Panc1 (cell line): ENCODE results near the gene SH3BP4. TPM values are rescaled to one million over a fixed set of nuclear protein-coding genes. Genes with fewer than 3 reads are reported as not detected.

Experiments
- ATAC-seq: fragments of 200-7000 bp; cut with Tn5 transposase; 2 replicates; pipeline ENCODE4 v1.9.1; 2020; ENCODE audit warnings: mild to moderate bottlenecking, moderate library complexity
- BruUV-seq: library from RNA; stranded (reverse); fragments of 400-500 nt; replicated peaks from 2 replicates; lab custom pipeline; 2021; lab: Mats Ljungman, UMichigan
- CTCF ChIA-PET: fragments of 300-600 bp; sonication (Branson Sonifier 250); formaldehyde crosslinking; loops from one replicate; lab custom pipeline; 2022; ENCODE audit warnings: antibody characterized with exemption; lab: Charles Lee
- POLR2A ChIA-PET: fragments of 300-600 bp; sonication (Branson Sonifier 250); formaldehyde crosslinking; loops from one replicate; lab custom pipeline; 2022; ENCODE audit warnings: antibody characterized with exemption; lab: Charles Lee
- DNase-seq: peaks from one replicate; pipeline ENCODE4 v3.0.0-alpha.2; 2010; ENCODE audit warnings: low read depth, low spot score
- H3K27ac ChIP-seq: 2 replicates; pipeline ENCODE4 v1.5.1; 2011; ENCODE audit warnings: mild to moderate bottlenecking, low read length, inconsistent platforms
- H3K27me3 ChIP-seq: fragments of 200-500 bp; sonication (Bioruptor generic); 2 replicates; pipeline ENCODE4 v1.6.0; 2014; ENCODE audit warnings: low read length, inconsistent platforms; ENCODE audit not compliant: control insufficient read depth, insufficient read depth
- H3K36me3 ChIP-seq: fragments of 200-500 bp; sonication (Bioruptor generic); 2 replicates; pipeline ENCODE4 v1.5.1; 2014; ENCODE audit warnings: inconsistent platforms, mild to moderate bottlenecking, low read length, moderate library complexity; ENCODE audit not compliant: control insufficient read depth, insufficient read depth
- H3K4me1 ChIP-seq: 2 replicates; pipeline ENCODE4 v1.5.1; 2011; ENCODE audit warnings: inconsistent platforms, mild to moderate bottlenecking, low read length, moderate library complexity; ENCODE audit not compliant: control insufficient read depth, insufficient read depth
- H3K4me3 ChIP-seq, 2 experiments: 2 replicates each; pipeline ENCODE4 v1.5.1; 2011 to 2012; ENCODE audit warnings: low read depth in 2 of 2, low read length in 2 of 2, mild to moderate bottlenecking in 2 of 2, inconsistent platforms in 1 of 2, moderate library complexity in 1 of 2
- H3K9me3 ChIP-seq: fragments of 200-500 bp; sonication (Bioruptor generic); 2 replicates; pipeline ENCODE4 v1.5.1; 2014; ENCODE audit warnings: low read depth, mild to moderate bottlenecking, inconsistent platforms, low read length, moderate library complexity; ENCODE audit not compliant: control insufficient read depth, insufficient read depth
- CTCF ChIP-seq: fragments of 450-650 bp; IDR thresholded peaks from 2 replicates; pipeline ENCODE4 v1.5.1; 2017; ENCODE audit warnings: mild to moderate bottlenecking
- POLR2AphosphoS5 ChIP-seq: IDR thresholded peaks from 2 replicates; pipeline ENCODE4 v1.6.1; 2012; ENCODE audit warnings: mild to moderate bottlenecking, low read depth, low read length, moderate library complexity
- REST ChIP-seq, 2 experiments: IDR thresholded peaks; 2 replicates each; pipeline ENCODE4 v1.6.1; 2011 to 2012; ENCODE audit warnings: low read depth in 2 of 2, control low read depth in 1 of 2, low read length in 1 of 2, mild to moderate bottlenecking in 1 of 2, moderate library complexity in 1 of 2; ENCODE audit not compliant: insufficient read depth in 1 of 2
- SIN3A ChIP-seq: IDR thresholded peaks from 2 replicates; pipeline ENCODE4 v1.6.1; 2012; ENCODE audit warnings: low read depth, mild to moderate bottlenecking, low read length, moderate library complexity, borderline replicate concordance; ENCODE audit not compliant: insufficient read depth
- TCF7L2 ChIP-seq: IDR thresholded peaks from 2 replicates; pipeline ENCODE4 v1.6.1; 2011; ENCODE audit warnings: mild to moderate bottlenecking, low read depth, low read length, inconsistent platforms
- in situ Hi-C: cut with HindIII; loops from 2 replicates; pipeline ENCODE4 v1.10.0; 2016; ENCODE audit warnings: low sequenced_read_pairs, low pct_unique_long_range_greater_than_20kb
- intact Hi-C: fragments of 100-400 bp; cut with micrococcal nuclease; formaldehyde crosslinking; loops from one replicate; pipeline ENCODE4 v1.10.0; 2022; ENCODE audit not compliant: unreplicated experiment
- total RNA-seq: library from RNA; stranded (reverse); gene quantifications from one replicate; pipeline ENCODE4 v1.2.1, GENCODE V29; 2021; ENCODE audit not compliant: unreplicated experiment

The SH3BP4 gene
- total RNA-seq, 1 experiment from 2014 or later = 133 TPM

GRCh38 chr2:235084424-235084823, 132.6 kb downstream of the SH3BP4 start:
- in situ Hi-C loops = no loop called here
- H3K4me3 ChIP-seq = no peak overlapping the region
- H3K4me1 ChIP-seq = no peaks in the 10 kb centered on the region; the same call in 1 of the 2 replicates
- H3K36me3 ChIP-seq = no peaks in the 10 kb centered on the region
- no peaks in the 10 kb centered on the region for H3K9me3 ChIP-seq
- ATAC-seq (no peak), DNase-seq (no peak)
- H3K27me3 ChIP-seq = no peaks in the 10 kb centered on the region
- no peak overlapping the region for H3K27ac ChIP-seq
- TF ChIP-seq TCF7L2 (no peak), SIN3A (no peak), POLR2AphosphoS5 (no peak), CTCF (no peak), REST (IDR thresholded peaks at IDR 0.05; ENCODE audit: insufficient read depth in 1 of 2, low read depth in 2 of 2, low read length in 1 of 2) (no peak)
- intact Hi-C loops = no loop called here
- POLR2A ChIA-PET = no interaction called here
- CTCF ChIA-PET = no interaction called here
- BruUV-seq = no TSS peak

GRCh38 chr2:235085476-235085875, 133.7 kb downstream of the SH3BP4 start:
- TF ChIP-seq POLR2AphosphoS5 (no peak), SIN3A (no peak), REST (IDR thresholded peaks at IDR 0.05; ENCODE audit: insufficient read depth in 1 of 2, low read depth in 2 of 2, low read length in 1 of 2) (no peak), CTCF (no peak), TCF7L2 (no peak)
- intact Hi-C loops (no loop called here), in situ Hi-C loops (no loop called here)
- BruUV-seq = no TSS peak
- POLR2A ChIA-PET = no interaction called here
- Histone ChIP-seq H3K36me3 (no peaks in the 10 kb centered on the region), H3K27ac (no peak overlapping the region), H3K4me3 (no peak overlapping the region), H3K4me1 (no peaks in the 10 kb centered on the region; the same call in 1 of the 2 replicates), H3K9me3 (no peaks in the 10 kb centered on the region), H3K27me3 (no peaks in the 10 kb centered on the region)
- CTCF ChIA-PET = no interaction called here
- no peak for DNase-seq
- no peak for ATAC-seq
